Adrenal gland (tissue), 5 donors: Measurements from ENCODE around the gene SLC48A1.

ENCODE experiments used
- POLR2A ChIP-seq, 2 donors: fragments of 450-650 bp; IDR thresholded peaks; one replicate each; pipeline ENCODE4 v1.6.1; 2017; ENCODE audit warnings: antibody characterized with exemption in 2 of 2, mild to moderate bottlenecking in 2 of 2, moderate library complexity in 1 of 2
- TF ChIP-seq, protein P1 (sequence below), 6 experiments: fragments of 450-650 bp in 4 of 6; fragments of 200-600 bp in 2 of 6; sonication (generic) in 1 of 6; IDR thresholded peaks; 1 replicate in 5 of 6; 2 replicates in 1 of 6; pipeline versions ENCODE4 v1.5.1 to v1.8.0; 2016 to 2021; ENCODE audit warnings: antibody characterized with exemption in 6 of 6, mild to moderate bottlenecking in 2 of 6, moderate library complexity in 1 of 6
- donor health status: DM: no; HTN: no; CAD: no.

GRCh38 chr12:47828976-47829482 lies 56.0 kb downstream of the SLC48A1 start:
- TF ChIP-seq POLR2A (IDR thresholded peaks at IDR 0.05), result peak; percentile 30 to 69
- TF ChIP-seq, protein P1, sequence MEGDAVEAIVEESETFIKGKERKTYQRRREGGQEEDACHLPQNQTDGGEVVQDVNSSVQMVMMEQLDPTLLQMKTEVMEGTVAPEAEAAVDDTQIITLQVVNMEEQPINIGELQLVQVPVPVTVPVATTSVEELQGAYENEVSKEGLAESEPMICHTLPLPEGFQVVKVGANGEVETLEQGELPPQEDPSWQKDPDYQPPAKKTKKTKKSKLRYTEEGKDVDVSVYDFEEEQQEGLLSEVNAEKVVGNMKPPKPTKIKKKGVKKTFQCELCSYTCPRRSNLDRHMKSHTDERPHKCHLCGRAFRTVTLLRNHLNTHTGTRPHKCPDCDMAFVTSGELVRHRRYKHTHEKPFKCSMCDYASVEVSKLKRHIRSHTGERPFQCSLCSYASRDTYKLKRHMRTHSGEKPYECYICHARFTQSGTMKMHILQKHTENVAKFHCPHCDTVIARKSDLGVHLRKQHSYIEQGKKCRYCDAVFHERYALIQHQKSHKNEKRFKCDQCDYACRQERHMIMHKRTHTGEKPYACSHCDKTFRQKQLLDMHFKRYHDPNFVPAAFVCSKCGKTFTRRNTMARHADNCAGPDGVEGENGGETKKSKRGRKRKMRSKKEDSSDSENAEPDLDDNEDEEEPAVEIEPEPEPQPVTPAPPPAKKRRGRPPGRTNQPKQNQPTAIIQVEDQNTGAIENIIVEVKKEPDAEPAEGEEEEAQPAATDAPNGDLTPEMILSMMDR (IDR thresholded peaks at IDR 0.05), result no peak
